ENCODE data around the gene DPPA2.

DPPA2 gene

DNA sequence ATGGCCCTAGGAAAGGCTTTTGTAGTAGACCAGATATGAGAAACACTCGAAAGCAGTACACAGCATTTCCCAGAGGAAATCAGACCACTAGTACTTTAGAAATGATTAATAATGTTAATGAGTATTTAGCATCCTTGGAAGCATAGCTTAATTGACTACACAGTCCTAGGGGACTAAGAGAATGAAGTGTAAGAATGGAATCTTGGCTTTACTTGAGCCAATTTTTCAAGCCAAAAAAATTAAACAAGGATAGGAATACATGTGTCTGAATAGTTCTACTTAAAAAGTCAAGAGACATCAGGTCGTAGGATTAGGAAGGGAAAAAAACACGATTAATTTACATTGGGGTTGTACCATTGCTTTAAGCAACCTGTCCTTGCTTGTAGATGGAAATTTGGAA is 38.2 kb downstream of the DPPA2 start:
- TF ChIP-seq, protein P1, sequence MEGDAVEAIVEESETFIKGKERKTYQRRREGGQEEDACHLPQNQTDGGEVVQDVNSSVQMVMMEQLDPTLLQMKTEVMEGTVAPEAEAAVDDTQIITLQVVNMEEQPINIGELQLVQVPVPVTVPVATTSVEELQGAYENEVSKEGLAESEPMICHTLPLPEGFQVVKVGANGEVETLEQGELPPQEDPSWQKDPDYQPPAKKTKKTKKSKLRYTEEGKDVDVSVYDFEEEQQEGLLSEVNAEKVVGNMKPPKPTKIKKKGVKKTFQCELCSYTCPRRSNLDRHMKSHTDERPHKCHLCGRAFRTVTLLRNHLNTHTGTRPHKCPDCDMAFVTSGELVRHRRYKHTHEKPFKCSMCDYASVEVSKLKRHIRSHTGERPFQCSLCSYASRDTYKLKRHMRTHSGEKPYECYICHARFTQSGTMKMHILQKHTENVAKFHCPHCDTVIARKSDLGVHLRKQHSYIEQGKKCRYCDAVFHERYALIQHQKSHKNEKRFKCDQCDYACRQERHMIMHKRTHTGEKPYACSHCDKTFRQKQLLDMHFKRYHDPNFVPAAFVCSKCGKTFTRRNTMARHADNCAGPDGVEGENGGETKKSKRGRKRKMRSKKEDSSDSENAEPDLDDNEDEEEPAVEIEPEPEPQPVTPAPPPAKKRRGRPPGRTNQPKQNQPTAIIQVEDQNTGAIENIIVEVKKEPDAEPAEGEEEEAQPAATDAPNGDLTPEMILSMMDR (IDR thresholded peaks at IDR 0.05; ENCODE audit: low read depth, low read length): no peak
- no peak overlapping the region for H3K4me3 ChIP-seq (replicated peaks in 1 of 2; ENCODE audit: low read depth in 2 of 2, low read length in 2 of 2)
- no peak for DNase-seq (ENCODE audit: low read depth in 2 of 2)

DNA sequence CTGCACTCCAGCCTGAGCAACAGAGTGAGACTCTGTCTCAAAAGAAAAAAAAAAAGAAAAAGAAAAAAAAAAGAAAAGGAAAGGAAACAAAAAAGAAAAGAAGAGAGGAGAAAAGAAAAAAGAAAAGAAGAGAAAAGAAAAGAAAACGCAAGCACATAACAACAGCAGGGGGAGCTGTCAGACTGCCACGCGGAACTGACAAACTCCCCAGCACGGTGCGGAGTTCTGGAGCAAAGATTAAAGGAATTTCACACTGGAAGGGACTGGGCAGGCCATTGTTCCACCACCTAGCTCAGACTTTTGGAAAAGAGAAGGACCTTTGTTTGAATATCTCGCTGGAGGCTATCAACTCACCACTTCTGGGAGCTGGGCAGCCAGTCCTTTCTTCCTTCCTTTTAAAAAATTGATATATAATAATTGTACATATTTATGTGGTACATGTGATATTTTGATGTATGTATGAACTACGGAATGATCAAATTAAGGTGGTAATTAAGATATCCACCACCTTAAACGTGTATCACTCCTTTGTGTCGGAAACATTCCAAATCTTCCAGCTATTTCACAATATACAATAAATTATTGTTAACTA is 40.5 kb downstream of the DPPA2 start:
- H3K4me3 ChIP-seq (replicated peaks in 1 of 2; ENCODE audit: low read depth in 2 of 2, low read length in 2 of 2): no peak overlapping the region
- peak; percentile 55 to 67 for DNase-seq (ENCODE audit: low read depth in 2 of 2)
- TF ChIP-seq, protein P1 (IDR thresholded peaks at IDR 0.05; ENCODE audit: low read depth, low read length): peak; percentile 55

DNA sequence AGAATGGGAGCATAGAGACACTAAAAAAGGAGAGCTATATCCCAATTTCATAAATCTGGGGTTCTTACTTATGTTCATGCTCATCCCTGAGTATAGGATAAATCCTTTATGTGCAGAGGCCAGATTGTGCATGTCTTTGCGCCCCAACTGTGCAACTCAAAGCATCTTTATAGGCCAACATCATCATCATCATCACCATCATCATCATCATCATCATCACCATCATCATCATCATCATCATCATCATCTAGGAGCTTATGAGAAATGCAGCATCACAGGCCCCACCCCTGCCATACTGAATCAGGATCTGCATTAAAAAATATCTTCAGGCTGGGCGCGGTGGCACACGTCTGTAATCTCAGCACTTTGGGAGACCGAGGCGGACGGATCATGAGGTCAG is 45.5 kb downstream of the DPPA2 start:
- DNase-seq (ENCODE audit: low read depth in 2 of 2): no peak
- TF ChIP-seq, protein P1 (IDR thresholded peaks at IDR 0.05; ENCODE audit: low read depth, low read length): no peak
- no peak overlapping the region for H3K4me3 ChIP-seq (replicated peaks in 1 of 2; ENCODE audit: low read depth in 2 of 2, low read length in 2 of 2)

DNA sequence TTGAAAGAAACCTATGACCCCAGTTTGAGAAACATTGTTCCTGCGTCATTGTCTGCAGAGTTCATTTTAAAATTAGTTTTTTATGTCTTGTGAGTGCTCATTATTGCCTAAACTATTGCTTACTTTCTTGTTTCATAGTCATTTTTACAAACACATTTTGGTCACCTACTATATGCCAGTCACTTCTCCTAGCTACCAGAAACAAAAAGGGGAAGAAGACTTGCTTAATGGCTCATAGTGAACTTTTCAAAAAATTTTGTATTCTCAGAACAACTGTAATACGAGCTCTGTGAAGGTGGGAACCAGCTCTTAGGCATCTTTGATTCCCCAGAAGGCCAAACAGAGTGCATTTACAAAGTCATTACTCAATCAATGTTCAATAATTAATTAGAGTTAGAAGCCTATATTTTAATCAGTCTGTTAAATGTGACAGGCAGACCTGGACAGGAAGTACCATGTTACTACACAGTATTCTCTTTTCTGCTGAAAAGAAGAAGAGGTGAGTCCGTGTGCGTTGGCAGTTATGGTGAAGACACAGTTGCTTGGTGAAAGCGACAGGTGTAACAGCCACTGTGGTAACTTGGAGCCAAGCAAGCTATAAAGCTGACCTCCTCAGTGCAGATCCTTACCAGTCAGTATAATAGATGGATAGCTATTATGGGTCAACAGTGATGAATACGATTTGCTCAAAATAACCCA is 46.6 kb downstream of the DPPA2 start:
- DNase-seq (ENCODE audit: low read depth in 2 of 2): no peak
- TF ChIP-seq, protein P1 (IDR thresholded peaks at IDR 0.05; ENCODE audit: low read depth, low read length): no peak
- H3K4me3 ChIP-seq (replicated peaks in 1 of 2; ENCODE audit: low read depth in 2 of 2, low read length in 2 of 2): no peak overlapping the region

DNA sequence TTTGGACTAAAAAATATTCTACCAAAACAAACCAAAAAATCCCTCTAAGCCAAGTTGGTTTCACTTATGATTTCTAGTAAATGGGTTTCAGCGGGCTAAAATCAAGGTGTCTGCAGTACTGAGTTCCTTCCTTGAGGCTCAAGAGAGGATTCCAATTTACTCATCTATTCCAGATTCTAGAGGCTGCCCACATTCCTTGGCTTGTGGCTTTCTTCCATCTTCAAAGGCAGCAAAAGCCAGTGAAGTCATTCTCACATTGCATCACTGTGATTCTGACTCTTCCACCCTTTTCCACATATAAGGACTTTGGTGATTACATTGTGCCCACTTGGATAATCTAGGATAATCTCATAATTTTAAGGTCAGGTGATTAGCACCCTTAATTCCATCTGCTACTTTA is 48.1 kb downstream of the DPPA2 start:
- no peak overlapping the region for H3K4me3 ChIP-seq (replicated peaks in 1 of 2; ENCODE audit: low read depth in 2 of 2, low read length in 2 of 2)
- peak in 1 of 2 donors; percentile 7 for DNase-seq (ENCODE audit: low read depth in 2 of 2)
- TF ChIP-seq, protein P1 (IDR thresholded peaks at IDR 0.05; ENCODE audit: low read depth, low read length): no peak

DNA sequence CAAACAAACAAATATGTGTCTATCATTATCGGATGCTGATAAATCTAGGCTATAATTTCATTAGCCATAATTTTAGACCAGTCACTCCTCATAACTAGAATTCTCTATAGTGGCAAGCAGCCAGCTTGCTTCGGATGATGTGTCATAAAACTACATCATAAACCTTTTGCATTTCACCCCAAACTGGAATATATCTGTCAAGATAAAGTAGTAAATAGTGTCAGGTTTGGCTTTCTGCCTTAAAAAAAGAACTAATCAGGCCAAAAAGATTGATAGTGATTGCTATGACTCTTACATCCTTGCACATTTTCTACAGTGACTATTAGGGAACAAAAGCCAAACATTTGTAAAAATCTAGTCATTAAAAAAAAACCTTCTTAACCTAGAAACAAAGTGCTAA is 51.0 kb downstream of the DPPA2 start:
- no peak overlapping the region for H3K4me3 ChIP-seq (replicated peaks in 1 of 2; ENCODE audit: low read depth in 2 of 2, low read length in 2 of 2)
- DNase-seq (ENCODE audit: low read depth in 2 of 2): peak in 1 of 2 donors; percentile 60
- TF ChIP-seq, protein P1 (IDR thresholded peaks at IDR 0.05; ENCODE audit: low read depth, low read length): no peak

Measured in cardiac fibroblast (primary cell).